ENCODE results near the gene ZNF565. TPM values are rescaled to one million over a fixed set of nuclear protein-coding genes. Genes with fewer than 3 reads are reported as not detected.

ZNF565 gene
- total RNA-seq, 1 donor from 2014 or later = 2.3 TPM

DNA sequence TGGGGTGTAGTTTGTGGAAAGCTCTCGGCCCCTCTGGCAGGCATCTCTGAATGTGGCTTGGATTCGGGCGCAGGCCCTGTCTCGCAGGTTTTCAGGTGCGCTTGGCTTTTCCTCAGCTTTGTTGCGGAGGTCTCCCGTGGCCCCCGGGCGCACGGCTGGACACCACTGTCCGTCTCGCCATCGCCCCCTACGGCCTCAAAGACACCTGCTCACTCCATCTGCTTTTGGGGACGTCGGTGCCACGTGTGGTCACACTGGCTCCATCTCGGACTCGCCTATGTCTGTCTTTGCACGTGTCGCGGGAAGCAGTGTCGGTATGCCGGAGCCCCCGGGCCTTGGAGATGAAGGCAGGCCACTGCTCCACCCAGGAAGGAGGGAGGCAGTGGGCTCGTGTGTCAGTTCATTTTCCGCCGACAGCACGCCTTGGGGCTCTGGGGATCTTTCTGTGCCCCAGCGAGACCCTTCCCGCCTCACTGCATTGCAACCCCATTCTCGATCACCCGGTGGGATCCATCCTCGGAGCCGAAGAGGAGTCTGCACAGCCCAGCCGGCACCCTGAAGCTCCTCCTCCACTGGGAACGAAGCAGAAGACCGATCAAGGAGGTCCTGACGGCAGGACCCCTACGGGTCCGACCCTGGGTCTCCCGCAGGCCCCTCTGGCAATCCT is 42.5 kb upstream of the ZNF565 start:
- Mint-ChIP-seq H3K27me3 (no peaks in the 10 kb centered on the region), H3K9me3 (no peaks in the 10 kb centered on the region), H3K27ac (no peak overlapping the region), H3K4me3 (no peak overlapping the region), H3K4me1 (no peaks in the 10 kb centered on the region), H3K36me3 (ENCODE audit: low read depth) (no peaks in the 10 kb centered on the region)
- intact Hi-C loops (cut with micrococcal nuclease) = no loop called here
- ATAC-seq (ENCODE audit: low read depth) (no peak), DNase-seq (no peak)
- ChIA-PET POLR2A (no interaction called here), CTCF (no interaction called here)
- TF ChIP-seq, protein P1, sequence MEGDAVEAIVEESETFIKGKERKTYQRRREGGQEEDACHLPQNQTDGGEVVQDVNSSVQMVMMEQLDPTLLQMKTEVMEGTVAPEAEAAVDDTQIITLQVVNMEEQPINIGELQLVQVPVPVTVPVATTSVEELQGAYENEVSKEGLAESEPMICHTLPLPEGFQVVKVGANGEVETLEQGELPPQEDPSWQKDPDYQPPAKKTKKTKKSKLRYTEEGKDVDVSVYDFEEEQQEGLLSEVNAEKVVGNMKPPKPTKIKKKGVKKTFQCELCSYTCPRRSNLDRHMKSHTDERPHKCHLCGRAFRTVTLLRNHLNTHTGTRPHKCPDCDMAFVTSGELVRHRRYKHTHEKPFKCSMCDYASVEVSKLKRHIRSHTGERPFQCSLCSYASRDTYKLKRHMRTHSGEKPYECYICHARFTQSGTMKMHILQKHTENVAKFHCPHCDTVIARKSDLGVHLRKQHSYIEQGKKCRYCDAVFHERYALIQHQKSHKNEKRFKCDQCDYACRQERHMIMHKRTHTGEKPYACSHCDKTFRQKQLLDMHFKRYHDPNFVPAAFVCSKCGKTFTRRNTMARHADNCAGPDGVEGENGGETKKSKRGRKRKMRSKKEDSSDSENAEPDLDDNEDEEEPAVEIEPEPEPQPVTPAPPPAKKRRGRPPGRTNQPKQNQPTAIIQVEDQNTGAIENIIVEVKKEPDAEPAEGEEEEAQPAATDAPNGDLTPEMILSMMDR (IDR thresholded peaks at IDR 0.05) = no peak

DNA sequence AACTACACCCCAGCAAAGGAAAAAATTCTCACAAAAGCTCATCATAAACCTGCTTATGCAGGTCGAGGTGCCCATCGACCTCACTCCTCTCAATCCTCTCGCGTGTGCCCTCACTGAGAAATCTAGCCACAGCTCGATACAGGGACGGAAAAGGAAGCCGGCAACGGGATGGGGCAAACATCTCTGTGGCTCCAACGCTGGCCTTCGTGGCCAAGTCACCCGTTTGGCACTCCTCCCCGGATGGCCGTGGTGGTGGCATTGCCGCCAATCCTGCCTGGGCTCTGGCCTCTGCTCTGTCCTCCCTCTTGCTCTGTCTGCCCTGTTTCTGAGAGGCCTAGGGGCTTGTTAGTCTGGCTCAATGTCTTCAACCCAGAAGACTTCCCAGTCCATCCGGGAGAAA is 41.6 kb upstream of the ZNF565 start:
- no peak for DNase-seq
- ATAC-seq (ENCODE audit: low read depth) = no peak
- H3K9me3 Mint-ChIP-seq = no peaks in the 10 kb centered on the region
- H3K27me3 Mint-ChIP-seq = no peaks in the 10 kb centered on the region
- H3K27ac Mint-ChIP-seq = no peak overlapping the region
- intact Hi-C loops (cut with micrococcal nuclease) = no loop called here
- H3K4me3 Mint-ChIP-seq = no peak overlapping the region
- TF ChIP-seq, protein P1 (IDR thresholded peaks at IDR 0.05) = no peak
- ChIA-PET POLR2A (no interaction called here), CTCF (no interaction called here)
- no peaks in the 10 kb centered on the region for H3K4me1 Mint-ChIP-seq
- H3K36me3 Mint-ChIP-seq (ENCODE audit: low read depth) = no peaks in the 10 kb centered on the region

DNA sequence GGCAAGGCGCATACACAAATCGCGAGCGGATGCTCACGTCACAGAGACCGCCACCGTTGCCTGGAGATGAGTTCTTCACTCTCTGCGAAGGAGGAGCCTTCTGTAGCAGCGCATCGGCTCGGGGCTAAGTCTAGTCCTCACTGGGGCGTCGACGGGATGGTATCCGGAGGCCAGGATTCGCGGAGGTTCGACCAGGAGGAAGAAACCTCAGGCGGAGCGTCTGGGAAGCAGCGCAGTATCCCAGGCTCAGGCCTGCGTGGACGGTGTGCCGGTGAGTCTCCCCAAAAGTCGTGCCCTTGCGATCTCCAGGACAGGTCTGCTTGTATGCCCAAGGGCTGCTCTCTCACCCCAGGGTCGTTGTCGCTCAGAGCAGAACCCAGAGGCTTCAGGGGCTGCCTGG is 40.9 kb upstream of the ZNF565 start:
- no peaks in the 10 kb centered on the region for H3K4me1 Mint-ChIP-seq
- DNase-seq (no peak), ATAC-seq (ENCODE audit: low read depth) (no peak)
- no peaks in the 10 kb centered on the region for H3K36me3 Mint-ChIP-seq (ENCODE audit: low read depth)
- ChIA-PET POLR2A (no interaction called here), CTCF (no interaction called here)
- no peak overlapping the region for H3K27ac Mint-ChIP-seq
- no peaks in the 10 kb centered on the region for H3K9me3 Mint-ChIP-seq
- no peak overlapping the region for H3K4me3 Mint-ChIP-seq
- TF ChIP-seq, protein P1 (IDR thresholded peaks at IDR 0.05) = no peak
- intact Hi-C loops (cut with micrococcal nuclease) = no loop called here
- no peaks in the 10 kb centered on the region for H3K27me3 Mint-ChIP-seq

DNA sequence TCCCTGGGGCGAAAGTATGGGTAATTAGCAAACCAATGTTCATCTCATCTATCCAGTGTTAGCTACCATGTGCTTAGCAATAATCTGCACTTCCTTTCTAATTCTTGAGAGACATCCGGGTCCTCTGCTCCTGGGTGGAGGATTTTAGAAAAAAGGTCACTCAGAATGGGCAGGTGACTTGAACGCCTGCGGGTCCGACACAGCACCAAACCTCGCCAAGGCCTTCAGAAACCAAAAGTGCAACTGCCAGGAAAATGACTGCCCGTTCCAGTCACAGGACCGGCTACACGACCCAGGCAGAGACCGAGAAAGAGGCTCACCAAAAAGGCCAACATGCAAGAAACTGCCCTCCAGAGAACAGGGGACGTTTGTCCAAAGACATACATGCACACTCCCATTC is 40.4 kb upstream of the ZNF565 start:
- ChIA-PET POLR2A (no interaction called here), CTCF (no interaction called here)
- ATAC-seq (ENCODE audit: low read depth) (no peak), DNase-seq (no peak)
- TF ChIP-seq, protein P1 (IDR thresholded peaks at IDR 0.05) = no peak
- H3K4me1 Mint-ChIP-seq = no peaks in the 10 kb centered on the region
- no peaks in the 10 kb centered on the region for H3K27me3 Mint-ChIP-seq
- H3K27ac Mint-ChIP-seq = no peak overlapping the region
- no peaks in the 10 kb centered on the region for H3K36me3 Mint-ChIP-seq (ENCODE audit: low read depth)
- no peaks in the 10 kb centered on the region for H3K9me3 Mint-ChIP-seq
- H3K4me3 Mint-ChIP-seq = no peak overlapping the region
- intact Hi-C loops (cut with micrococcal nuclease) = no loop called here

DNA sequence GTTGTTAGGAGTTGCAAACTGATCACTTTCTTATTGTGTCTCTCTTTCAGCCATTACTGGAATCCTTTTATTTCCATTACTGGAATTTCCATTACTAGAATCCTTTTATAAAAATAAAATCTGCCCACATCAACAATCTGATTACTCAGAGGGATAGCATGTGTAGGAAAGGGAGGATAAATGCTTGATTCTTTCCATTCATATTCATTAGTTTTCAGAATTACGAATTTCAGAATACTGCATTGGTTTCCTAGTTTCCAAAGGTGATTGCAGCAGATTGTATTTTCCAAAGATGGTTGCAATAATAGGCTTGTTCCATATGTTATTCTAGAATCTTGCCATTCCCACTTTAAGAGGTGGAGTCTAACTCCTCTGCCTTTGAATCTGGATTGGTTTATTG is 37.6 kb upstream of the ZNF565 start:
- Mint-ChIP-seq H3K4me3 (no peak overlapping the region), H3K27ac (no peak overlapping the region), H3K27me3 (no peaks in the 10 kb centered on the region), H3K36me3 (ENCODE audit: low read depth) (no peaks in the 10 kb centered on the region), H3K4me1 (no peaks in the 10 kb centered on the region), H3K9me3 (no peaks in the 10 kb centered on the region)
- intact Hi-C loops (cut with micrococcal nuclease) = no loop called here
- no peak for DNase-seq
- TF ChIP-seq, protein P1 (IDR thresholded peaks at IDR 0.05) = no peak
- ChIA-PET CTCF (no interaction called here), POLR2A (no interaction called here)
- ATAC-seq (ENCODE audit: low read depth) = no peak
